Measurements from ENCODE around the gene NFAM1.

The NFAM1 gene

GRCh38 chr22:42368379-42369249 lies 63.6 kb downstream of the NFAM1 start (continued):
- peak; percentile 93 for TF ChIP-seq ZSCAN30 (tag by site-specific recombination; IDR thresholded peaks at IDR 0.05)

GRCh38 chr22:42367980-42368378 lies 64.2 kb downstream of the NFAM1 start:
- ChIA-PET CTCF (interaction anchor here (0.6 to 1.3 kb wide), 2 partner anchors 68 to 76 kb away, joined by 3 to 6 read pairs; no protein-coding TSS in a partner anchor), POLR2A (no interaction called here)
- H3K36me3 ChIP-seq (ENCODE audit: control insufficient read depth in 2 of 2, insufficient read depth in 1 of 2, low read length in 2 of 2) = no peaks in the 10 kb centered on the region
- TF ChIP-seq, protein P1, sequence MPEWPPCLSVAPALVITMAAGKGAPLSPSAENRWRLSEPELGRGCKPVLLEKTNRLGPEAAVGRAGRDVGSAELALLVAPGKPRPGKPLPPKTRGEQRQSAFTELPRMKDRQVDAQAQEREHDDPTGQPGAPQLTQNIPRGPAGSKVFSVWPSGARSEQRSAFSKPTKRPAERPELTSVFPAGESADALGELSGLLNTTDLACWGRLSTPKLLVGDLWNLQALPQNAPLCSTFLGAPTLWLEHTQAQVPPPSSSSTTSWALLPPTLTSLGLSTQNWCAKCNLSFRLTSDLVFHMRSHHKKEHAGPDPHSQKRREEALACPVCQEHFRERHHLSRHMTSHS (tag by site-specific recombination; IDR thresholded peaks at IDR 0.05) = no peak
- TF ChIP-seq, protein P2, sequence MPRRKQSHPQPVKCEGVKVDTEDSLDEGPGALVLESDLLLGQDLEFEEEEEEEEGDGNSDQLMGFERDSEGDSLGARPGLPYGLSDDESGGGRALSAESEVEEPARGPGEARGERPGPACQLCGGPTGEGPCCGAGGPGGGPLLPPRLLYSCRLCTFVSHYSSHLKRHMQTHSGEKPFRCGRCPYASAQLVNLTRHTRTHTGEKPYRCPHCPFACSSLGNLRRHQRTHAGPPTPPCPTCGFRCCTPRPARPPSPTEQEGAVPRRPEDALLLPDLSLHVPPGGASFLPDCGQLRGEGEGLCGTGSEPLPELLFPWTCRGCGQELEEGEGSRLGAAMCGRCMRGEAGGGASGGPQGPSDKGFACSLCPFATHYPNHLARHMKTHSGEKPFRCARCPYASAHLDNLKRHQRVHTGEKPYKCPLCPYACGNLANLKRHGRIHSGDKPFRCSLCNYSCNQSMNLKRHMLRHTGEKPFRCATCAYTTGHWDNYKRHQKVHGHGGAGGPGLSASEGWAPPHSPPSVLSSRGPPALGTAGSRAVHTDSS (tag by site-specific recombination; IDR thresholded peaks at IDR 0.05) = peak; percentile 80
- TF ChIP-seq ZNF350 (tag by site-specific recombination; IDR thresholded peaks at IDR 0.05) (no peak), ZNF549 (tag by site-specific recombination; IDR thresholded peaks at IDR 0.05) (no peak), GLIS1 (tag by site-specific recombination; IDR thresholded peaks at IDR 0.05) (peak; percentile 89)
- TF ChIP-seq, protein P3, sequence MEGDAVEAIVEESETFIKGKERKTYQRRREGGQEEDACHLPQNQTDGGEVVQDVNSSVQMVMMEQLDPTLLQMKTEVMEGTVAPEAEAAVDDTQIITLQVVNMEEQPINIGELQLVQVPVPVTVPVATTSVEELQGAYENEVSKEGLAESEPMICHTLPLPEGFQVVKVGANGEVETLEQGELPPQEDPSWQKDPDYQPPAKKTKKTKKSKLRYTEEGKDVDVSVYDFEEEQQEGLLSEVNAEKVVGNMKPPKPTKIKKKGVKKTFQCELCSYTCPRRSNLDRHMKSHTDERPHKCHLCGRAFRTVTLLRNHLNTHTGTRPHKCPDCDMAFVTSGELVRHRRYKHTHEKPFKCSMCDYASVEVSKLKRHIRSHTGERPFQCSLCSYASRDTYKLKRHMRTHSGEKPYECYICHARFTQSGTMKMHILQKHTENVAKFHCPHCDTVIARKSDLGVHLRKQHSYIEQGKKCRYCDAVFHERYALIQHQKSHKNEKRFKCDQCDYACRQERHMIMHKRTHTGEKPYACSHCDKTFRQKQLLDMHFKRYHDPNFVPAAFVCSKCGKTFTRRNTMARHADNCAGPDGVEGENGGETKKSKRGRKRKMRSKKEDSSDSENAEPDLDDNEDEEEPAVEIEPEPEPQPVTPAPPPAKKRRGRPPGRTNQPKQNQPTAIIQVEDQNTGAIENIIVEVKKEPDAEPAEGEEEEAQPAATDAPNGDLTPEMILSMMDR (tag by site-specific recombination; IDR thresholded peaks at IDR 0.05) = peak; percentile 42; the same call in 1 of the 2 replicates
- peak overlapping the region; percentile 49 for H3K4me3 ChIP-seq (ENCODE audit: low read depth, low read length)
- peaks cover 23% of the 10 kb centered on the region for H3K4me1 ChIP-seq (ENCODE audit: control insufficient read depth, insufficient read depth, low read length)
- H3K9me3 ChIP-seq (ENCODE audit: control insufficient read depth, insufficient read depth, low read depth, low read length) = no peaks in the 10 kb centered on the region
- H3K27ac ChIP-seq (ENCODE audit: extremely low read depth, low read depth, low read length) = no peak overlapping the region

DNA sequence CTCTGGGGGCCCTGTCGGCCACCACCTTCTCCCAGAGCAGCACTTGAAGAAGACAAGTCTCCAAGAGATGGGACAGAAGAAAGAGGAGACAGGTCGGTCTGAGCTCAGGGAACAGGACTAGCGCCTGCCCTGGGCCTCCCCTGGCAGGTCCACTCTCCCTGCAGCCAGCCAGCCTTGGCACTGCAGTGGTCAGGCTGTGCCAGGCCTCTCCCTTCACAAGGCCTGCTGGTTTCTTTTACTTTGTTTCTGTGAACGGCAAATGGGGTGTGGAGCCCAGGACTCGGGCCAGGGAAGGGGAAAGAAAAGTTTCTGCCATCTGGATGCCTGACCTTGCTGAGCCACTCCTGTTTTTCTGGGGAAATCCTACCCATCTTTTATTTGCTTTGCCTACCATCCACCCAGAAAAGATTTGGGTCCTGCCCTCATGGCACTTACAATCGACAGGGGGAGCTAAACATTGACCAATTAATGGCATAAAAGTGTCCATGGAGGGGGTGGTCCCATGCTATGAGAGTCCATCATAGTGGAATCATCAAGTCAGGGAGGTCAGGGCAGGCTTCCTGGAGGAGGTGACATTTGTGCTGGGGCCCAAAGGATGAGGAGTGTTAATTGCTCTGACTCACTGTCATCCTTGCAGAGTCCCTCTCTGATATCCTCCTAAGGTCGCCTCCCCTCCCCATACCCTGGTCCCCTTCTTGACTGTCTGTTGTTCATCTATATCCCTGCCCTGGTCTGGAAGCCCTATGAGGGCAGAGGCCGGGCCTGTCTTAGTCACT lies 65.2 kb downstream of the NFAM1 start:
- H3K36me3 ChIP-seq (ENCODE audit: control insufficient read depth in 2 of 2, insufficient read depth in 1 of 2, low read length in 2 of 2) = no peaks in the 10 kb centered on the region
- no peak overlapping the region for H3K4me3 ChIP-seq (ENCODE audit: low read depth, low read length)
- H3K27ac ChIP-seq (ENCODE audit: extremely low read depth, low read depth, low read length) = no peak overlapping the region
- no peaks in the 10 kb centered on the region for H3K9me3 ChIP-seq (ENCODE audit: control insufficient read depth, insufficient read depth, low read depth, low read length)
- POLR2A ChIA-PET = no interaction called here
- peaks cover 23% of the 10 kb centered on the region for H3K4me1 ChIP-seq (ENCODE audit: control insufficient read depth, insufficient read depth, low read length)
- CTCF ChIA-PET = interaction anchor here (0.6 kb wide), 1 partner anchor 10 kb away, joined by 4 read pairs; no protein-coding TSS in a partner anchor
- no peak for TF ChIP-seq ZNF416 (tag by site-specific recombination; IDR thresholded peaks at IDR 0.05)
- TF ChIP-seq, protein P4, sequence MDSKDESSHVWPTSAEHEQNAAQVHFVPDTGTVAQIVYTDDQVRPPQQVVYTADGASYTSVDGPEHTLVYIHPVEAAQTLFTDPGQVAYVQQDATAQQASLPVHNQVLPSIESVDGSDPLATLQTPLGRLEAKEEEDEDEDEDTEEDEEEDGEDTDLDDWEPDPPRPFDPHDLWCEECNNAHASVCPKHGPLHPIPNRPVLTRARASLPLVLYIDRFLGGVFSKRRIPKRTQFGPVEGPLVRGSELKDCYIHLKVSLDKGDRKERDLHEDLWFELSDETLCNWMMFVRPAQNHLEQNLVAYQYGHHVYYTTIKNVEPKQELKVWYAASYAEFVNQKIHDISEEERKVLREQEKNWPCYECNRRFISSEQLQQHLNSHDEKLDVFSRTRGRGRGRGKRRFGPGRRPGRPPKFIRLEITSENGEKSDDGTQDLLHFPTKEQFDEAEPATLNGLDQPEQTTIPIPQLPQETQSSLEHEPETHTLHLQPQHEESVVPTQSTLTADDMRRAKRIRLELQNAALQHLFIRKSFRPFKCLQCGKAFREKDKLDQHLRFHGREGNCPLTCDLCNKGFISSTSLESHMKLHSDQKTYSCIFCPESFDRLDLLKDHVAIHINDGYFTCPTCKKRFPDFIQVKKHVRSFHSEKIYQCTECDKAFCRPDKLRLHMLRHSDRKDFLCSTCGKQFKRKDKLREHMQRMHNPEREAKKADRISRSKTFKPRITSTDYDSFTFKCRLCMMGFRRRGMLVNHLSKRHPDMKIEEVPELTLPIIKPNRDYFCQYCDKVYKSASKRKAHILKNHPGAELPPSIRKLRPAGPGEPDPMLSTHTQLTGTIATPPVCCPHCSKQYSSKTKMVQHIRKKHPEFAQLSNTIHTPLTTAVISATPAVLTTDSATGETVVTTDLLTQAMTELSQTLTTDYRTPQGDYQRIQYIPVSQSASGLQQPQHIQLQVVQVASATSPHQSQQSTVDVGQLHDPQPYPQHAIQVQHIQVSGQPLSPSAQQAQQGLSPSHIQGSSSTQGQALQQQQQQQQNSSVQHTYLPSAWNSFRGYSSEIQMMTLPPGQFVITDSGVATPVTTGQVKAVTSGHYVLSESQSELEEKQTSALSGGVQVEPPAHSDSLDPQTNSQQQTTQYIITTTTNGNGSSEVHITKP (tag by site-specific recombination; IDR thresholded peaks at IDR 0.05) = peak; percentile 81

Measured in HEK293 (cell line).